Right renal cortex interstitium (tissue), 3 donors: Measurements from ENCODE around the gene MTMR12. TPM values are rescaled to one million over a fixed set of nuclear protein-coding genes. Genes with fewer than 3 reads are reported as not detected.
"Not testable (repeated sequence)": the region's sequence is repeated elsewhere in the genome, so short reads cannot be mapped to it uniquely, and the experiment has no call there.

Experiments used
- DNase-seq, 3 donors: peaks; one replicate each; pipeline ENCODE4 v3.0.0-alpha.2; 2013; ENCODE audit warnings: low read depth in 3 of 3, low spot score in 2 of 3
- polyA plus RNA-seq, 3 donors: library from polyadenylated mRNA; unstranded; fragments of 120-200 nt; gene quantifications; one replicate each; pipeline ENCODE4 v1.2.1, GENCODE V29; 2013; ENCODE audit not compliant: insufficient read length in 3 of 3

MTMR12 gene
- polyA plus RNA-seq, 3 donors: 35.0 to 37.7 (median 37.5) TPM

GRCh38 chr5:32299059-32299677 lies 13.6 kb downstream of the MTMR12 start:
- no peak for DNase-seq

- no peak for DNase-seq
Observed at GRCh38 chr5:32298059-32298415, 14.7 kb downstream of the MTMR12 start.

- no peak for DNase-seq
Observed at GRCh38 chr5:32297181-32298058, 15.3 kb downstream of the MTMR12 start.

- not testable (repeated sequence) for DNase-seq
Observed at GRCh38 chr5:32295966-32296772, 16.6 kb downstream of the MTMR12 start.

GRCh38 chr5:32291591-32291990 lies 21.1 kb downstream of the MTMR12 start:
- no peak for DNase-seq

- DNase-seq: no peak
Observed at GRCh38 chr5:32290922-32291321, 21.8 kb downstream of the MTMR12 start.

- not testable (repeated sequence) for DNase-seq
Observed at GRCh38 chr5:32290501-32290900, 22.2 kb downstream of the MTMR12 start.

GRCh38 chr5:32289986-32290385 lies 22.8 kb downstream of the MTMR12 start:
- not testable (repeated sequence) for DNase-seq

- not testable (repeated sequence) for DNase-seq
Observed at GRCh38 chr5:32288135-32288534, 24.6 kb downstream of the MTMR12 start.

- DNase-seq: not testable (repeated sequence)
Observed at GRCh38 chr5:32287525-32287924, 25.2 kb downstream of the MTMR12 start.

GRCh38 chr5:32285510-32286138 lies 27.1 kb downstream of the MTMR12 start:
- no peak for DNase-seq

GRCh38 chr5:32283539-32284377 lies 29.0 kb downstream of the MTMR12 start:
- no peak for DNase-seq

GRCh38 chr5:32283061-32283460 lies 29.7 kb downstream of the MTMR12 start:
- no peak for DNase-seq

GRCh38 chr5:32282633-32283032 lies 30.1 kb downstream of the MTMR12 start:
- DNase-seq: no peak

- not testable (repeated sequence) for DNase-seq
Observed at GRCh38 chr5:32281378-32282133, 31.2 kb downstream of the MTMR12 start.

GRCh38 chr5:32280656-32281081 lies 32.1 kb downstream of the MTMR12 start:
- DNase-seq: no peak

- no peak for DNase-seq
Observed at GRCh38 chr5:32279786-32280185, 33.0 kb downstream of the MTMR12 start.

- DNase-seq: no peak
Observed at GRCh38 chr5:32279223-32279622, 33.5 kb downstream of the MTMR12 start.

GRCh38 chr5:32278406-32278805 lies 34.3 kb downstream of the MTMR12 start:
- no peak for DNase-seq
